Measurements from ENCODE around the gene SLC9C2. TPM values are rescaled to one million over a fixed set of nuclear protein-coding genes. Genes with fewer than 3 reads are reported as not detected.
"Not testable (repeated sequence)": the region's sequence is repeated elsewhere in the genome, so short reads cannot be mapped to it uniquely, and the experiment has no call there.

The SLC9C2 gene
- total RNA-seq, 4 donors from 2014 or later: not detected

- Histone ChIP-seq H3K4me1 (no peaks in the 10 kb centered on the region), H3K36me3 (no peaks in the 10 kb centered on the region), H3K27me3 (no peaks in the 10 kb centered on the region), H3K4me3 (no peak overlapping the region), H3K27ac (no peak overlapping the region), H3K9me3 (no peaks in the 10 kb centered on the region)
- no peak for DNase-seq
- TF ChIP-seq CTCF (IDR thresholded peaks at IDR 0.05): no peak
- no peak for TF ChIP-seq POLR2A (IDR thresholded peaks at IDR 0.05)
Measured at GRCh38 chr1:173608503-173609216, 5.8 kb upstream of the SLC9C2 start.

GRCh38 chr1:173601588-173601987 is 1.3 kb downstream of the SLC9C2 start:
- H3K9me3 ChIP-seq: no peaks in the 10 kb centered on the region
- no peak for TF ChIP-seq POLR2A (IDR thresholded peaks at IDR 0.05)
- TF ChIP-seq CTCF (IDR thresholded peaks at IDR 0.05): no peak
- H3K36me3 ChIP-seq: no peaks in the 10 kb centered on the region
- no peaks in the 10 kb centered on the region for H3K4me1 ChIP-seq
- H3K4me3 ChIP-seq: no peak overlapping the region
- no peaks in the 10 kb centered on the region for H3K27me3 ChIP-seq
- H3K27ac ChIP-seq: no peak overlapping the region
- no peak for DNase-seq

GRCh38 chr1:173596097-173596825 is 6.6 kb downstream of the SLC9C2 start:
- Histone ChIP-seq H3K4me3 (no peak overlapping the region), H3K4me1 (no peaks in the 10 kb centered on the region), H3K27ac (no peak overlapping the region), H3K9me3 (no peaks in the 10 kb centered on the region), H3K27me3 (no peaks in the 10 kb centered on the region), H3K36me3 (no peaks in the 10 kb centered on the region)
- no peak for DNase-seq
- TF ChIP-seq POLR2A (IDR thresholded peaks at IDR 0.05) (no peak), CTCF (IDR thresholded peaks at IDR 0.05) (no peak)

GRCh38 chr1:173591138-173591537 is 11.7 kb downstream of the SLC9C2 start:
- not testable (repeated sequence) for DNase-seq, H3K27ac ChIP-seq, H3K36me3 ChIP-seq, H3K4me3 ChIP-seq, H3K4me1 ChIP-seq, H3K9me3 ChIP-seq, H3K27me3 ChIP-seq

- no peak for DNase-seq
- Histone ChIP-seq H3K27ac (no peak overlapping the region), H3K4me1 (no peaks in the 10 kb centered on the region), H3K4me3 (no peak overlapping the region), H3K27me3 (no peaks in the 10 kb centered on the region), H3K36me3 (no peaks in the 10 kb centered on the region), H3K9me3 (no peaks in the 10 kb centered on the region)
- no peak for TF ChIP-seq CTCF (IDR thresholded peaks at IDR 0.05)
- TF ChIP-seq POLR2A (IDR thresholded peaks at IDR 0.05): no peak
Measured at GRCh38 chr1:173590557-173590956, 12.3 kb downstream of the SLC9C2 start.

- DNase-seq: no peak
- Histone ChIP-seq H3K27ac (no peak overlapping the region), H3K27me3 (no peaks in the 10 kb centered on the region), H3K4me1 (no peaks in the 10 kb centered on the region), H3K4me3 (no peak overlapping the region), H3K36me3 (no peaks in the 10 kb centered on the region), H3K9me3 (no peaks in the 10 kb centered on the region)
- TF ChIP-seq POLR2A (IDR thresholded peaks at IDR 0.05) (no peak), CTCF (IDR thresholded peaks at IDR 0.05) (no peak)
Measured at GRCh38 chr1:173581383-173582079, 21.3 kb downstream of the SLC9C2 start.

All from Peyer's patch (tissue), 4 donors.